ENCODE measurements around the gene TGFBR3L. TPM values are rescaled to one million over a fixed set of nuclear protein-coding genes. Genes with fewer than 3 reads are reported as not detected.

The TGFBR3L gene
- total RNA-seq (2021) (4.1 to 7.4 TPM (median 6.5 TPM) in 3 replicates), Bru-seq, nascent RNA (percentile 38 among the genes with signal in this experiment)
- long read RNA-seq, experiment 1, partial matches to known transcripts: 5 of 7 reads
- long read RNA-seq, experiment 1, other reads (novel, unspliced or antisense): 1 of 7 reads
- long read RNA-seq, experiment 2, partial matches to known transcripts: 6 of 11 reads
- long read RNA-seq, experiment 2, other reads (novel, unspliced or antisense): 2 of 11 reads
- long read RNA-seq, experiment 3: 0 reads

- Mint-ChIP-seq H3K27me3 (ENCODE audit: low read depth) (peaks cover 51% of the 10 kb centered on the region), H3K9me3 (no peaks in the 10 kb centered on the region), H3K36me3 (peaks cover 11% of the 10 kb centered on the region), H3K27ac (no peak within 1 kb of the TSS), H3K4me1 (peaks cover 4% of the 10 kb centered on the region), H3K4me3 (peak within 1 kb of the TSS; percentile 58)
- DNase-seq (ENCODE audit: low spot score): no peak
- no peak for ATAC-seq
- ChIA-PET POLR2A (interaction anchor here (1.5 kb wide), 1 partner anchor 13 kb away, joined by 3 read pairs; no protein-coding TSS in a partner anchor), CTCF (interaction anchor here (0.6 to 2.5 kb wide), 4 partner anchors 26 to 61 kb away, joined by 3 to 7 read pairs (median 4); partner anchors contain the start of gene LRRC8E)
- TF ChIP-seq SMAD4 (CRISPR knock-in tag; IDR thresholded peaks at IDR 0.05) (no peak), GRHL2 (CRISPR knock-in tag; IDR thresholded peaks at IDR 0.05; ENCODE audit: insufficient replicate concordance, severe bottlenecking) (no peak), ZNF281 (CRISPR knock-in tag; IDR thresholded peaks at IDR 0.05) (no peak)
These were observed at the start of gene TGFBR3L for GRCh38 chr19:7914598-7915045. Gene TGFBR3L (plus strand): TSS chr19:7914830.

GRCh38 chr19:7865262-7865911 is 49.2 kb upstream of the TGFBR3L start:
- ATAC-seq: no peak
- TF ChIP-seq ZSCAN18 (CRISPR knock-in tag; IDR thresholded peaks at IDR 0.05): no peak
- ChIA-PET POLR2A (no interaction called here), CTCF (interaction anchor here (0.9 to 2.7 kb wide), 4 partner anchors 13 to 297 kb away, joined by 4 to 8 read pairs (median 4); no protein-coding TSS in a partner anchor)
- no peak overlapping the region for H3K4me3 Mint-ChIP-seq
- H3K4me1 Mint-ChIP-seq: peaks cover 18% of the 10 kb centered on the region
- no peak for DNase-seq (ENCODE audit: low spot score)
- no peaks in the 10 kb centered on the region for H3K36me3 Mint-ChIP-seq
- no peak overlapping the region for H3K27ac Mint-ChIP-seq
- H3K9me3 Mint-ChIP-seq: no peaks in the 10 kb centered on the region
- peaks cover 76% of the 10 kb centered on the region for H3K27me3 Mint-ChIP-seq (ENCODE audit: low read depth)

- Mint-ChIP-seq H3K4me3 (no peak overlapping the region), H3K4me1 (peaks cover 20% of the 10 kb centered on the region), H3K9me3 (no peaks in the 10 kb centered on the region), H3K27ac (no peak overlapping the region), H3K27me3 (ENCODE audit: low read depth) (peaks cover 64% of the 10 kb centered on the region), H3K36me3 (no peaks in the 10 kb centered on the region)
- DNase-seq (ENCODE audit: low spot score) (no peak), ATAC-seq (no peak)
- ChIA-PET POLR2A (no interaction called here), CTCF (interaction anchor here (0.9 to 1.1 kb wide), 2 partner anchors 14 to 34 kb away, joined by 4 to 5 read pairs; no protein-coding TSS in a partner anchor)
- TF ChIP-seq TCF7 (CRISPR knock-in tag; IDR thresholded peaks at IDR 0.05; ENCODE audit: low read depth) (no peak), ZNF232 (CRISPR knock-in tag; IDR thresholded peaks at IDR 0.05) (no peak), PREB (CRISPR knock-in tag; IDR thresholded peaks at IDR 0.05; ENCODE audit: borderline replicate concordance) (no peak), ZNF396 (CRISPR knock-in tag; IDR thresholded peaks at IDR 0.05; ENCODE audit: borderline replicate concordance) (no peak), USF2 (CRISPR knock-in tag; IDR thresholded peaks at IDR 0.05) (no peak), ZSCAN18 (CRISPR knock-in tag; IDR thresholded peaks at IDR 0.05) (no peak), ZNF121 (CRISPR knock-in tag; IDR thresholded peaks at IDR 0.05) (no peak), FOXK1 (CRISPR knock-in tag; IDR thresholded peaks at IDR 0.05) (no peak), SOX15 (CRISPR knock-in tag; IDR thresholded peaks at IDR 0.05) (no peak), CTCF (IDR thresholded peaks at IDR 0.05) (no peak), ZNF281 (CRISPR knock-in tag; IDR thresholded peaks at IDR 0.05) (no peak), PRRX2 (CRISPR knock-in tag; IDR thresholded peaks at IDR 0.05) (no peak)
These were observed 48.1 kb upstream of the TGFBR3L start for GRCh38 chr19:7866399-7867091.
